ENCODE results near the gene DLG2. TPM values are rescaled to one million over a fixed set of nuclear protein-coding genes. Genes with fewer than 3 reads are reported as not detected.

Gene DLG2
- total and polyA plus RNA-seq, 2 of the 8 experiments (the other 6 are each of a cell fraction or from before 2014, with no cell fraction given), result 1.7 to 14.3 TPM

GRCh38 chr11:84855508-84856245 is 771.5 kb downstream of the DLG2 start:
- H3K14ac ChIP-seq (ENCODE audit: insufficient read length), result no peak overlapping the region
- H2AFZ ChIP-seq (ENCODE audit: low read length), result no peak overlapping the region

More at GRCh38 chr11:84855508-84856245, 771.5 kb downstream of the DLG2 start:
- no peak overlapping the region for H3K4ac ChIP-seq (replicated peaks; ENCODE audit: insufficient read length, low read depth, low read length)
- H3K27me3 ChIP-seq (replicated peaks in 1 of 4; ENCODE audit: control insufficient read depth in 3 of 4, extremely low read depth in 1 of 4, insufficient read depth in 3 of 4, low read length in 3 of 4), result no peaks in the 10 kb centered on the region
- H2BK5ac ChIP-seq (ENCODE audit: low read depth, low read length), result no peak overlapping the region
- no peak overlapping the region for H4K8ac ChIP-seq (ENCODE audit: extremely low read depth, insufficient read depth, low read length)
- TF ChIP-seq NANOG (IDR thresholded peaks at IDR 0.05; ENCODE audit: insufficient read depth, low read depth, low read length, poor library complexity, severe bottlenecking), result no peak
- no peak for TF ChIP-seq CHD1 (IDR thresholded peaks at IDR 0.05; ENCODE audit: low read depth, low read length)
- TF ChIP-seq SIN3A (conservative IDR thresholded peaks at IDR 0.05 in 1 of 2, IDR thresholded peaks at IDR 0.05 in 1 of 2; ENCODE audit: low read depth in 1 of 2, low read length in 2 of 2), result no peak
- no peak for TF ChIP-seq HDAC2 (IDR thresholded peaks at IDR 0.05; ENCODE audit: borderline replicate concordance in 1 of 2, low read depth in 2 of 2, low read length in 2 of 2)
- TF ChIP-seq EP300 (IDR thresholded peaks at IDR 0.05; ENCODE audit: borderline replicate concordance in 1 of 2, low read depth in 2 of 2, low read length in 2 of 2), result no peak
- TF ChIP-seq CEBPB (IDR thresholded peaks at IDR 0.05; ENCODE audit: low read depth, low read length), result no peak
- TF ChIP-seq SP2 (IDR thresholded peaks at IDR 0.05; ENCODE audit: low read length), result no peak
- no peak overlapping the region for H3K56ac ChIP-seq (replicated peaks; ENCODE audit: insufficient read length, low read depth, low read length)
- no peak overlapping the region for H3K4me3 ChIP-seq (ENCODE audit: extremely low read depth in 1 of 4, insufficient read depth in 2 of 4, low read depth in 3 of 4, low read length in 4 of 4)
- whole genome bisulfite sequencing, 2 experiments (ENCODE audit: extremely low coverage in 1 of 2, insufficient coverage in 1 of 2, insufficient read length in 1 of 2, insufficient replicate concordance in 2 of 2, low coverage in 1 of 2, low lambda C conversion rate in 2 of 2, missing lambda C conversion rate in 1 of 2), result 93% methylated on average over 3 of the region's 3 CpGs; no CpG with 5 or more reads in 1 of the 2 experiments
- no peaks in the 10 kb centered on the region for H3K4me1 ChIP-seq (replicated peaks in 1 of 4; ENCODE audit: control insufficient read depth in 3 of 4, insufficient read depth in 4 of 4, low read length in 3 of 4)
- FAIRE-seq, result no peak
- H2BK120ac ChIP-seq (replicated peaks; ENCODE audit: low read depth, low read length), result no peak overlapping the region
- no peaks in the 10 kb centered on the region for H3K79me1 ChIP-seq (ENCODE audit: low read depth, low read length)
- no peaks in the 10 kb centered on the region for H3K79me2 ChIP-seq (ENCODE audit: control insufficient read depth in 1 of 2, insufficient read depth in 2 of 2, low read length in 2 of 2)
- POLR2A ChIA-PET (ENCODE audit: partially characterized antibody), result no interaction called here
- H2BK15ac ChIP-seq (ENCODE audit: low read length), result no peak overlapping the region
- no peak overlapping the region for H4K91ac ChIP-seq (replicated peaks; ENCODE audit: insufficient read length, low read length)
- H3K23ac ChIP-seq (ENCODE audit: insufficient read length), result no peak overlapping the region
- no peaks in the 10 kb centered on the region for H3K23me2 ChIP-seq (ENCODE audit: low read depth, low read length)
- no peak overlapping the region for H3K9ac ChIP-seq (replicated peaks in 1 of 4; ENCODE audit: extremely low read depth in 1 of 4, low read depth in 3 of 4, low read length in 3 of 4)
- no peaks in the 10 kb centered on the region for H4K20me1 ChIP-seq (replicated peaks in 1 of 2; ENCODE audit: control insufficient read depth in 1 of 2, insufficient read depth in 2 of 2, low read length in 2 of 2)
- H4K5ac ChIP-seq (ENCODE audit: insufficient read length, low read depth, low read length), result no peak overlapping the region
- no peak overlapping the region for H2AK5ac ChIP-seq (ENCODE audit: low read depth, low read length)
- H3K18ac ChIP-seq (ENCODE audit: extremely low read depth, low read length), result no peak overlapping the region
- no peak overlapping the region for H2BK12ac ChIP-seq (ENCODE audit: low read depth, low read length)
- CTCF ChIA-PET (ENCODE audit: partially characterized antibody), result interaction anchor here (0.6 to 1.2 kb wide), 3 partner anchors 19 to 44 kb away, joined by 3 to 4 read pairs (median 3); no protein-coding TSS in a partner anchor
- H3K27ac ChIP-seq (ENCODE audit: low read depth, low read length), result no peak overlapping the region
- H3K36me3 ChIP-seq (ENCODE audit: control insufficient read depth in 2 of 4, insufficient read depth in 4 of 4, low read length in 3 of 4), result no peaks in the 10 kb centered on the region
- H3K4me2 ChIP-seq (ENCODE audit: insufficient read depth in 1 of 2, low read depth in 2 of 2, low read length in 2 of 2), result no peak overlapping the region
- H2BK20ac ChIP-seq (ENCODE audit: low read length), result no peak overlapping the region
- H3K9me3 ChIP-seq (ENCODE audit: insufficient read depth in 2 of 2, low read depth in 1 of 2, low read length in 1 of 2), result no peaks in the 10 kb centered on the region
- no peak for DNase-seq (ENCODE audit: low read depth in 1 of 2, low spot score in 2 of 2)
